Right ventricle myocardium inferior (tissue), 1 donor: Measurements from ENCODE around the gene MYOG. TPM values are rescaled to one million over a fixed set of nuclear protein-coding genes. Genes with fewer than 3 reads are reported as not detected.

Experiments used
- ATAC-seq: fragments of 200-7000 bp; cut with Tn5 transposase; one replicate; pipeline ENCODE4 v1.9.1; 2020; ENCODE audit warnings: mild to moderate bottlenecking, moderate library complexity
- DNase-seq: peaks from one replicate; pipeline ENCODE4 v3.0.0; 2021; ENCODE audit errors: missing footprints
- intact Hi-C: fragments of 100-400 bp; cut with DNase I; formaldehyde crosslinking; loops from one replicate; pipeline ENCODE4 v1.11.0; 2022
- total RNA-seq: library from RNA; stranded (reverse); fragmentation: NEBNext Ultra II Directional; extraction: Animal tissue kit (Norgen Biotek cat#: 25700); gene quantifications from one replicate; pipeline ENCODE4 v1.2.1, GENCODE V29; 2021
- donor health status: DM: no; HTN: yes; CAD: no; lungs with severe emphysema.

Gene MYOG
- total RNA-seq, 1 donor from 2014 or later: not detected

DNA sequence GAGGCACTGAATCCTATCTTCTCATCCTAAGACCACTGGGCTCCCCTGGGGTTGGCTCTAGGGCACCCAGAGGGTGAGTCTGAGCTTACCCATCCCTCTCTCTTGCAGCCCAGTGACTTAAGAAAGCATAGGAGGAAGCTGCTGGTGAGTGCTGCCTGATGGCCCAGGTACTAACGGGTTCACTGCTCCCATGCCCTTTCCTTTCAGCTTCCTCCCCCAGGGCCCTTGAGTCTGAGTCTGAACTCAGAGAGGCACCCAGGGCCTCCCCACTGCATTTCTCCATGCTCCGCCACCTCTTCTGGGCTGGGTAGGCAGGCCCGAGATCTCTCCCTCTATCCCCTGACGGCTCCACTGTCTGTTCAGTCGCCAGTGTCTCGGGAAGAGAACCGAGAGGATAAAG lies 29.8 kb downstream of the MYOG start:
- intact Hi-C loops: no loop called here
- no peak for ATAC-seq

DNA sequence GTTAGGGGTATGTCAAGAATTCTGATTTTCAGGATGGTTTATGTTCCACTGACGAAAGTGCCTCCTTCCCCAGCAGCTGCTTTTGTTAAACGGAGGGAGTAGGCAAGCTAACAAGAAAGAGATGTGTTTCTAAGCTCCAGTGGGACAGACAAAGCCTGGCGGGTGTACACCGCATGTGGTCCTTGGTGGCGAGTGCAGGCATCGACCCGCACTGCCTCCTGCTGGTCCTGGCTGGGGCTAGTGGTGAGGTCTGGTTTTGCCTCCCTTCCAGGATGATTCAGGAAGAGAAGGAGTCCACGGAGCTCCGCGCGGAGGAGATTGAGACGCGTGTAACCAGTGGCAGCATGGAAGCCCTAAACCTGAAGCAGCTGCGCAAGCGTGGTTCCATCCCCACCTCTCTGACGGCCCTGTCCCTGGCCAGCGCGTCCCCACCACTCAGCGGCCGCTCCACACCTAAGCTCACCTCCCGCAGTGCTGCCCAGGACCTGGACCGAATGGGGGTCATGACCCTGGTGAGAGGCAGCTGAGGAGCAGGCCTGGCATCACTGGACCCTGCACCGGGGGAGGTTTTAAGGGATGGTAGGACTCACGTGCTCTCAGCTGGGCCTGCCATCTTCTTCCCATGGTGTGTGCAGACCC lies 30.5 kb downstream of the MYOG start:
- no peak for DNase-seq
- no peak for ATAC-seq
- intact Hi-C loops: no loop called here

More for the DNA sequence above, 29.8 kb downstream of the MYOG start:
- no peak for DNase-seq

GRCh38 chr1:203054642-203055041 lies 31.2 kb downstream of the MYOG start:
- ATAC-seq (no peak), DNase-seq (no peak)
- intact Hi-C loops: no loop called here

GRCh38 chr1:203054184-203054583 lies 31.6 kb downstream of the MYOG start:
- ATAC-seq: no peak
- intact Hi-C loops: no loop called here
- DNase-seq: no peak

DNA sequence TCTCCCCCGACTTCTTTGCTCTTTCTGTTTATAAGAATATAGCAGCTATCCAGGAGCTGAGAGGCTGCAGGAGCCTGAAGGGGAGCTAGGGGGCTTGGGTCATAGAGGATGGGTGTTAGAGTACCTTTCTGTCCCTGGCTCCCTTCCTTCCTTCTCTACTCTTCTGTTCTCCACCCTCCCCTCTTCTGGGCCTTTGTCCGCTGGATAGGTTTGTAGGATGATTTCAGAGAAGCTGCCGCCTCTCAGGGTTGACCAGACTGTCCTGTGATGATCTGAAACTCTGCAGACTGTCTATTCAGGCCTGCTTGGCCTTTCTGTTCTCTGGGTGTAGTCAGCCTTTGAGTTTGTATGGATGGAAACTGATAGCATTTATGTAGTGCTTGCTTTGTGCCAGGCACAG lies 33.2 kb downstream of the MYOG start:
- ATAC-seq (no peak), DNase-seq (no peak)
- intact Hi-C loops: no loop called here

- no peak for DNase-seq
- intact Hi-C loops: no loop called here
- ATAC-seq: no peak
Measured at GRCh38 chr1:203051841-203052324, 33.9 kb downstream of the MYOG start.

DNA sequence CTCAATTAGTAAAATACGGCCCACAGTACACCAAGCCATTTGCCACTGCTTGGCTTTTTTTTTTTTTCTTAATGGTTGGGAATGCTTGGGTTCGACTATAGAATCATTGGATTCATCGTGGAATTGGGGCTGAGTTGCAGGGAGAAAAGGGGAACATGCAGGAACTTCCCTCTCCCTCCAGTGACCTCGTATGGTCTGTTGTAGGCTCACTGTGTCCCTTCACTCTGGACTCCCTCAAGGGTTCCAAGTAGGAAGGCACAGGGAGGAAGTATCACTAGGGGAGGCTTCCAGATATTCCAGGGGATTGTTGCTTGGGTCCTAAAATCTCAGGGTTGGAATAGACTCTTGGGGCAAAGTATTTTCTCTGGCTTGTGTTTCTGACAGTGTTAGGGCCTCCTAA lies 35.0 kb downstream of the MYOG start:
- DNase-seq (no peak), ATAC-seq (no peak)
- intact Hi-C loops: no loop called here

- no peak for ATAC-seq
- DNase-seq: no peak
- intact Hi-C loops: no loop called here
Measured at GRCh38 chr1:203049576-203050180, 36.1 kb downstream of the MYOG start.

DNA sequence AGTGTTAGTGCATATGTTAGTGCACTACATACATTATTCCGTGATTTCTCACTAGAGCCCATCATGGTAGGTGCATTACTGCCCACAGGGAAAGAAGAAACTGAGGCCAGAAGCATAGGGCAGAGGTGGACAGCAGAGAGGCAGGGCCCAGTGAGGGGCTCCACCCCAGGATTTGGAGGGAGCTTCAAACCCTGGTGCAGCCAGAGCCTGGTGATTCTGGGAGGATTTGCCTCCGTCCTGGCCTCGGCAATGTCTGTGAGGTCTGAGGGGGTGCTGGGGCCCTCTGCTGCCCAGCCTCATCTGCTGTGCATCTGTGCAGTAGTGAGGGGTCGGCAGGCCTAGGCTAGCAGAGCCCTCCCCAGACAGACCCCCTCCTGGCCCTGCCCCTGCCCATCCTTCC lies 36.7 kb downstream of the MYOG start:
- no peak for DNase-seq
- intact Hi-C loops: no loop called here
- ATAC-seq: no peak

- no peak for DNase-seq
- ATAC-seq: no peak
- intact Hi-C loops: no loop called here
Measured at GRCh38 chr1:203048555-203049051, 37.2 kb downstream of the MYOG start.

GRCh38 chr1:203048086-203048485 lies 37.7 kb downstream of the MYOG start:
- ATAC-seq: no peak
- no peak for DNase-seq
- intact Hi-C loops: no loop called here

- no peak for ATAC-seq
- intact Hi-C loops: no loop called here
- no peak for DNase-seq
Measured at GRCh38 chr1:203046984-203047630, 38.7 kb downstream of the MYOG start.

DNA sequence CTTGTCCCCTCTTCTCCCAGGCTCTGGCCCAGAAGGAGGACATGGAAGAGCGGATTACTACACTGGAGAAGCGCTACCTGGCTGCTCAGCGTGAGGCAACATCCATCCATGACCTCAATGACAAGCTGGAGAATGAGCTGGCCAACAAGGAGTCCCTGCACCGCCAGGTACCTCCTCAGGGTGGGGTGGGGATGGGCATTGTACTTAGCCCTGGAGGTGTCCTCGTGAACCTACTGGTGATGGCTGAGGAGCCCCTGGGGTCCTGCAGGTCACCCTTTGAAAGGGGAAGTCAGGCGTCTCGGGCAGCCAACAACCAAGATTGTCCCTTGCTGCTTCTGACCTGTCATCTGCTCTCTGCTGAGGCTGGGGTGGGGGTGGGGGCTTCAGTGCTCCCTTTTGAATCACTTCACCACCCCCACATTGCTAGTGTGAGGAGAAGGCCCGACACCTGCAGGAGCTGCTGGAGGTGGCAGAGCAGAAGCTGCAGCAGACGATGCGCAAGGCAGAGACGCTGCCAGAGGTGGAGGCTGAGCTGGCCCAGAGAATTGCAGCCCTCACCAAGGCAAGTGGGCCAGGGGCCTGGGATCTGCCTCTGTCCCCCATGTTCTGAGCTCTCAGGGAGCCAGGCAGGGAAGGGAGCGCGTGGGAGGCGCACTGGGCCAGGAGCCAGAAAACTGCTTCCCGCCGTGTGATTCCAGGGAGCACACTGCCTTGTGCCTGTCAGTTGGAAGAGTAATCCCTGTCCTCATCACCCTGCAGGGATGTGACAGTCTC lies 39.8 kb downstream of the MYOG start:
- peak; percentile 35 for ATAC-seq
- intact Hi-C loops: no loop called here
- DNase-seq: no peak

GRCh38 chr1:203045336-203045735 lies 40.5 kb downstream of the MYOG start:
- no peak for ATAC-seq
- intact Hi-C loops: no loop called here
- DNase-seq: no peak

- ATAC-seq: no peak
- DNase-seq: no peak
- intact Hi-C loops: no loop called here
Measured at GRCh38 chr1:203044546-203045250, 41.1 kb downstream of the MYOG start.

DNA sequence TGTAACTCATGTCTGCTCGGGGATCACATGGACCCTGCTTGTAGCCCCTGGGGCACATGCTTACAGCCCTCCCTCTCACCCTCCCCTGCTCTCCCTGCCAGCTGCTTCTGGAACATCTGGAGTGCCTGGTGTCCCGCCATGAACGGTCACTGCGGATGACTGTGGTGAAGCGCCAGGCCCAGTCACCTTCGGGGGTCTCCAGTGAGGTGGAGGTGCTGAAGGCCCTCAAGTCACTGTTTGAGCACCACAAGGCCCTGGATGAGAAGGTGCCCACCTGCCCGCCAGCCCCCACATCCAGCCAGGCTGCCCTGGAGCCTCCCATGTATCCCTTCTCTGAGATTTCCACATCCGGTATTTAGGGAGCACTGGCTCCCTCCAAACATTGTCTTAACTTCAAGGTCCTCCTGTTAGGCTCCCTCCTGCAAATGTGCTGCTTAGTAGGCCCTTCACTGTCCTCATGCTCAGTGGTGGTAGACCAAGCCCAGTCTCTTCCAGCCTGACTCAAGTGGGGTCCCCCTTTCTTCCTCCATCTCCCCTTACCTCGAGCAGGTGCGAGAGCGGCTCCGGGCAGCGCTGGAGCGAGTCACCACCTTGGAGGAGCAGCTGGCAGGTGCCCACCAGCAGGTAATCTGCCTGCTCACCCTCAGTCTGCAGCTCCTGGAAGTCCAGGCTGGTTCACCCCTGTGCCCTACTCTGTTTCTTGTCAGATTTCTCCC lies 41.8 kb downstream of the MYOG start:
- intact Hi-C loops: no loop called here
- ATAC-seq (no peak), DNase-seq (no peak)

- DNase-seq (no peak), ATAC-seq (no peak)
- intact Hi-C loops: no loop called here
Measured at GRCh38 chr1:203041351-203041932, 44.4 kb downstream of the MYOG start.
